ENCODE results near the gene MDH2.

- TF ChIP-seq CTCF (conservative IDR thresholded peaks at IDR 0.05; ENCODE audit: low read length) (no peak), EZH2phosphoT487 (IDR thresholded peaks at IDR 0.05; ENCODE audit: borderline replicate concordance) (no peak)
Observed at GRCh38 chr7:76016191-76016947, 31.5 kb upstream of the MDH2 start.

Measured in Loucy (cell line).